GM12878 (cell line): ENCODE measurements around the gene FGFRL1. TPM values are rescaled to one million over a fixed set of nuclear protein-coding genes. Genes with fewer than 3 reads are reported as not detected.

Experiments used
- ATAC-seq: fragments of 200-7000 bp; cut with Tn5 transposase; 3 replicates; pipeline ENCODE4 v1.9.1; 2020; ENCODE audit warnings: mild to moderate bottlenecking, moderate library complexity
- BruUV-seq: library from RNA; stranded (reverse); fragments of 400-500 nt; replicated peaks from 2 replicates; lab custom pipeline; 2021; lab: Mats Ljungman, UMichigan
- CTCF ChIA-PET: fragments of 300-600 bp; sonication (Branson Sonifier 250); formaldehyde crosslinking; extraction: SDS; loops from one replicate; lab custom pipeline; 2021; ENCODE audit warnings: inconsistent platforms; lab: Yijun Ruan, JAX
- POLR2A ChIA-PET: fragments of 350-600 bp; formaldehyde crosslinking; extraction: SDS; loops from one replicate; lab custom pipeline; 2021; ENCODE audit warnings: inconsistent platforms; lab: Charles Lee
- RAD21 ChIA-PET: fragments of 300-600 bp; sonication (Branson Sonifier 250); formaldehyde crosslinking; loops from one replicate; lab custom pipeline; 2023; ENCODE audit warnings: antibody characterized with exemption; ENCODE audit not compliant: unreplicated experiment; lab: Charles Lee
- SMC1A ChIA-PET: fragments of 300-600 bp; sonication (Branson Sonifier 250); formaldehyde crosslinking; loops from one replicate; lab custom pipeline; 2023; ENCODE audit not compliant: unreplicated experiment, uncharacterized antibody; lab: Charles Lee
- DNase-seq: peaks from one replicate; pipeline ENCODE4 v3.0.0-alpha.2; 2011; ENCODE audit warnings: low read depth, low spot score
- FAIRE-seq: peaks from 3 replicates; lab custom pipeline; 2011; peaks lifted over from hg19 to GRCh38; lab: Jason Lieb, UNC
- H2AFZ ChIP-seq: 2 replicates; pipeline ENCODE4 v1.6.0; 2011; ENCODE audit warnings: low read depth, low read length, control low read depth; ENCODE audit not compliant: control insufficient read depth
- H3K27ac ChIP-seq: 2 replicates; pipeline ENCODE4 v1.5.1; 2011; ENCODE audit warnings: control low read depth; ENCODE audit not compliant: control insufficient read depth, insufficient read depth
- H3K27me3 ChIP-seq, 2 experiments: replicated peaks in 1 of 2; 2 replicates each; pipeline versions ENCODE4 v1.6.0 to v1.6.1; 2011; ENCODE audit warnings: low read length in 1 of 2; ENCODE audit not compliant: control insufficient read depth in 2 of 2, insufficient read depth in 2 of 2
- H3K36me3 ChIP-seq, 2 experiments: 2 replicates each; pipeline ENCODE4 v1.5.1; 2011; ENCODE audit warnings: low read length in 1 of 2; ENCODE audit not compliant: control insufficient read depth in 2 of 2, insufficient read depth in 2 of 2
- H3K4me1 ChIP-seq: 2 replicates; pipeline ENCODE4 v1.6.1; 2011; ENCODE audit warnings: mild to moderate bottlenecking, low read length, moderate library complexity, mixed read lengths; ENCODE audit not compliant: control insufficient read depth, insufficient read depth
- H3K4me2 ChIP-seq: 2 replicates; pipeline ENCODE4 v1.6.0; 2011; ENCODE audit warnings: control low read depth; ENCODE audit not compliant: control insufficient read depth, insufficient read depth
- H3K4me3 ChIP-seq: fragments of 200-600 bp; sonication (generic); 2 replicates; pipeline ENCODE4 v1.5.1; 2016
- H3K79me2 ChIP-seq: 2 replicates; pipeline ENCODE4 v1.6.0; 2011; ENCODE audit warnings: low read length; ENCODE audit not compliant: control insufficient read depth, insufficient read depth
- H3K9ac ChIP-seq: 2 replicates; pipeline ENCODE4 v1.8.0; 2011; ENCODE audit warnings: low read length, control low read depth, mixed read lengths; ENCODE audit not compliant: control insufficient read depth, insufficient read depth
- H3K9me3 ChIP-seq: replicated peaks from 3 replicates; pipeline ENCODE4 v1.5.1; 2011; ENCODE audit warnings: mild to moderate bottlenecking, low read length; ENCODE audit not compliant: control insufficient read depth, insufficient read depth
- H4K20me1 ChIP-seq: 2 replicates; pipeline ENCODE4 v1.6.0; 2011; ENCODE audit not compliant: control insufficient read depth, insufficient read depth
- BRCA1 ChIP-seq: IDR thresholded peaks from 2 replicates; pipeline ENCODE4 v1.6.1; 2011; ENCODE audit warnings: low read depth, low read length, improper control_type of control experiment
- HCFC1 ChIP-seq: fragments of 150-350 bp; IDR thresholded peaks from 2 replicates; pipeline ENCODE4 v1.6.1; 2014; ENCODE audit warnings: low read length
- HSF1 ChIP-seq: fragments of 150-350 bp; IDR thresholded peaks from 2 replicates; pipeline ENCODE4 v1.6.1; 2014; ENCODE audit warnings: mild to moderate bottlenecking, low read depth, low read length
- MXI1 ChIP-seq: fragments of 150-350 bp; IDR thresholded peaks from 2 replicates; pipeline ENCODE4 v1.6.1; 2011; ENCODE audit warnings: low read depth, mild to moderate bottlenecking, inconsistent platforms, low read length, improper control_type of control experiment
- NR2C2 ChIP-seq: IDR thresholded peaks from 2 replicates; pipeline ENCODE4 v1.6.1; 2011; ENCODE audit warnings: borderline replicate concordance, low read depth; ENCODE audit not compliant: control insufficient read depth, insufficient read length
- PAX8 ChIP-seq: fragments of 450-650 bp; IDR thresholded peaks from 2 replicates; pipeline ENCODE4 v1.6.1; 2017; ENCODE audit warnings: mild to moderate bottlenecking, moderate library complexity
- SMAD1 ChIP-seq: fragments of 450-650 bp; IDR thresholded peaks from 2 replicates; pipeline ENCODE4 v1.6.1; 2018; ENCODE audit warnings: mild to moderate bottlenecking, low read depth; ENCODE audit not compliant: partially characterized antibody
- TCF7 ChIP-seq: IDR thresholded peaks from 2 replicates; pipeline ENCODE4 v1.6.1; 2014; ENCODE audit warnings: antibody characterized with exemption, borderline replicate concordance
- WRNIP1 ChIP-seq: IDR thresholded peaks from 2 replicates; pipeline ENCODE4 v1.6.1; 2011; ENCODE audit warnings: low read depth, low read length, improper control_type of control experiment, borderline replicate concordance
- ZZZ3 ChIP-seq: IDR thresholded peaks from 2 replicates; pipeline ENCODE4 v1.6.1; 2011; ENCODE audit warnings: low read depth; ENCODE audit not compliant: control insufficient read depth, insufficient read length
- WGBS: methylation state at CpG from one replicate; pipeline ENCODE4 v1.1.6; 2016; ENCODE audit warnings: low lambda C conversion rate; ENCODE audit not compliant: insufficient replicate concordance, insufficient coverage; ENCODE audit errors: missing lambda C conversion rate; 5-methylcytosine and 5-hydroxymethylcytosine counted together
- in situ Hi-C: fragments of 300-500 bp; cut with MboI; formaldehyde crosslinking; loops from 9 replicates; pipeline ENCODE4 v1.14.3; 2018; ENCODE audit warnings: mixed read lengths
- intact Hi-C: fragments of 100-400 bp; cut with micrococcal nuclease; formaldehyde crosslinking; loops from one replicate; pipeline ENCODE4 v1.14.2; 2022; ENCODE audit not compliant: unreplicated experiment
- polyA plus RNA-seq, 11 experiments: library from polyadenylated mRNA; depleted of rRNA in 4 of 11; unstranded in 6 of 11; stranded (reverse) in 5 of 11; fragments of >200 nt; fragmentation: Nextera tagmentation in 4 of 11; fragmentation: Illumina TruSeq in 1 of 11; extraction: Ambion mirVana in 4 of 11; extraction: Trizol in 1 of 11; gene quantifications; 1 replicate in 1 of 11; 2 replicates in 10 of 11; pipeline versions ENCODE4 v1.2.1 to v1.2.3, GENCODE V29; 2011 to 2016; ENCODE audit warnings: inconsistent platforms in 2 of 11, missing spikeins in 2 of 11, low read depth in 1 of 11
- total RNA-seq, 4 experiments: library from RNA; depleted of rRNA in 3 of 4; stranded (reverse); fragments of >200 nt in 3 of 4; fragmentation: Illumina TruSeq in 1 of 4; extraction: Trizol in 1 of 4; gene quantifications; 2 replicates each; pipeline versions ENCODE4 v1.2.1 to v1.2.3, GENCODE V29; 2013 to 2021
- TF ChIP-seq, protein P1 (sequence below): fragments of 450-650 bp; conservative IDR thresholded peaks from 2 replicates; pipeline ENCODE4 v1.6.1; 2017; ENCODE audit warnings: mild to moderate bottlenecking, moderate library complexity
- TF ChIP-seq, protein P2 (sequence below): IDR thresholded peaks from 2 replicates; pipeline ENCODE4 v1.6.1; 2011; ENCODE audit warnings: borderline replicate concordance, low read depth, mild to moderate bottlenecking, moderate library complexity, mixed read lengths, low read length; ENCODE audit not compliant: insufficient read depth; ENCODE audit errors: extremely low read length
- TF ChIP-seq, protein P3 (sequence below): IDR thresholded peaks from 2 replicates; pipeline ENCODE4 v1.6.1; 2012; ENCODE audit warnings: low read length, inconsistent platforms
- TF ChIP-seq, protein P4 (sequence below): IDR thresholded peaks from 2 replicates; pipeline ENCODE4 v1.6.1; 2012; ENCODE audit warnings: mild to moderate bottlenecking, low read depth, low read length

FGFRL1 gene
- total and polyA plus RNA-seq, 10 of the 15 experiments (the other 5 are each of a cell fraction or from before 2014, with no cell fraction given) = 0.02 to 1.5 (median 0.29) TPM; not detected in 2

DNA sequence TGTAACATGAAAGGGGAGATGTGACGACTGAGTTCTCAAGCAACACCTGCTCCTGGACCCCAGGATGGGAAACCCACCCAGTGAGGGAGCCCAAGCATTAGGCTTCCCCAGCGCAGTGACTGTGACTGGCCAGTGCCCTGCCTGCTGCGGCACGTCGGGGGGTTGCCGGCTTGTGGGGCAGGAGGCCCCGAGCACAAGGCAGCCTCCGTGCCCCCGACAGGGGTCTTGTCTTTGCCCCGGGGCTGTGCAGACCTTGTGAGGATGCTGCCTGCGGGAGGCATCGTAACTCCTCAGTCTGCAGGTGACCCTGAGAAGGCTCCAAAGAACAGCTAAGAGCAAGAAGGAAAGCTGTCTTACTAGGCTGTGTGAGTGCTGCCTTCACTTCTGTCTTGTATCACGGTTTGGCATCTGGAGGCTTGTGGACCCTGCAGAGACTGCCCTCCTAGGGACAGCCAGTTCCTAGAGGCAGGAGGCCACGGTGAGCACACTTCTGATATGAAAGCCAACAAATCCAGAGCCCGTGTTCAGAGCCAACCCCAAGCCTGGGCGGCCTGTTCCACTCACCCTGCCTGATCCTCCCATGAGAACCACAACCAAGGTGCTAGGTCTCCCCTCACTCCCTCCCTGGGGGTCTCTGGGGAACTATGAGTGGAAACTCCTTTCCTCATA lies 47.7 kb downstream of the FGFRL1 start:
- Histone ChIP-seq H3K79me2 (no peaks in the 10 kb centered on the region), H3K9me3 (no peaks in the 10 kb centered on the region), H3K36me3 (no peaks in the 10 kb centered on the region), H4K20me1 (no peaks in the 10 kb centered on the region), H3K4me3 (no peak overlapping the region), H3K4me1 (no peaks in the 10 kb centered on the region), H3K4me2 (no peak overlapping the region), H2AFZ (no peak overlapping the region), H3K27me3 (peaks cover 0 to 2% of the 10 kb centered on the region in 2 experiments; a peak in 2 of 4 replicates), H3K9ac (no peak overlapping the region), H3K27ac (no peak overlapping the region)
- CTCF ChIA-PET = no interaction called here
- BruUV-seq = no TSS peak
- in situ Hi-C loops (no loop called here), intact Hi-C loops (no loop called here)
- RAD21 ChIA-PET = no interaction called here
- SMC1A ChIA-PET = no interaction called here
- ATAC-seq = no peak
- FAIRE-seq = no peak
- no peak for DNase-seq
- whole genome bisulfite sequencing = 39% methylated on average over 16 of the region's 16 CpGs
- POLR2A ChIA-PET = no interaction called here
- TF ChIP-seq HCFC1 = no peak
- TF ChIP-seq, protein P1, sequence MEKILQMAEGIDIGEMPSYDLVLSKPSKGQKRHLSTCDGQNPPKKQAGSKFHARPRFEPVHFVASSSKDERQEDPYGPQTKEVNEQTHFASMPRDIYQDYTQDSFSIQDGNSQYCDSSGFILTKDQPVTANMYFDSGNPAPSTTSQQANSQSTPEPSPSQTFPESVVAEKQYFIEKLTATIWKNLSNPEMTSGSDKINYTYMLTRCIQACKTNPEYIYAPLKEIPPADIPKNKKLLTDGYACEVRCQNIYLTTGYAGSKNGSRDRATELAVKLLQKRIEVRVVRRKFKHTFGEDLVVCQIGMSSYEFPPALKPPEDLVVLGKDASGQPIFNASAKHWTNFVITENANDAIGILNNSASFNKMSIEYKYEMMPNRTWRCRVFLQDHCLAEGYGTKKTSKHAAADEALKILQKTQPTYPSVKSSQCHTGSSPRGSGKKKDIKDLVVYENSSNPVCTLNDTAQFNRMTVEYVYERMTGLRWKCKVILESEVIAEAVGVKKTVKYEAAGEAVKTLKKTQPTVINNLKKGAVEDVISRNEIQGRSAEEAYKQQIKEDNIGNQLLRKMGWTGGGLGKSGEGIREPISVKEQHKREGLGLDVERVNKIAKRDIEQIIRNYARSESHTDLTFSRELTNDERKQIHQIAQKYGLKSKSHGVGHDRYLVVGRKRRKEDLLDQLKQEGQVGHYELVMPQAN = no peak
- TF ChIP-seq NR2C2 = no peak
- TF ChIP-seq BRCA1 = no peak
- TF ChIP-seq, protein P2, sequence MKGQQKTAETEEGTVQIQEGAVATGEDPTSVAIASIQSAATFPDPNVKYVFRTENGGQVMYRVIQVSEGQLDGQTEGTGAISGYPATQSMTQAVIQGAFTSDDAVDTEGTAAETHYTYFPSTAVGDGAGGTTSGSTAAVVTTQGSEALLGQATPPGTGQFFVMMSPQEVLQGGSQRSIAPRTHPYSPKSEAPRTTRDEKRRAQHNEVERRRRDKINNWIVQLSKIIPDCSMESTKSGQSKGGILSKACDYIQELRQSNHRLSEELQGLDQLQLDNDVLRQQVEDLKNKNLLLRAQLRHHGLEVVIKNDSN = no peak
- no peak for TF ChIP-seq TCF7
- TF ChIP-seq ZZZ3 = no peak
- TF ChIP-seq, protein P3, sequence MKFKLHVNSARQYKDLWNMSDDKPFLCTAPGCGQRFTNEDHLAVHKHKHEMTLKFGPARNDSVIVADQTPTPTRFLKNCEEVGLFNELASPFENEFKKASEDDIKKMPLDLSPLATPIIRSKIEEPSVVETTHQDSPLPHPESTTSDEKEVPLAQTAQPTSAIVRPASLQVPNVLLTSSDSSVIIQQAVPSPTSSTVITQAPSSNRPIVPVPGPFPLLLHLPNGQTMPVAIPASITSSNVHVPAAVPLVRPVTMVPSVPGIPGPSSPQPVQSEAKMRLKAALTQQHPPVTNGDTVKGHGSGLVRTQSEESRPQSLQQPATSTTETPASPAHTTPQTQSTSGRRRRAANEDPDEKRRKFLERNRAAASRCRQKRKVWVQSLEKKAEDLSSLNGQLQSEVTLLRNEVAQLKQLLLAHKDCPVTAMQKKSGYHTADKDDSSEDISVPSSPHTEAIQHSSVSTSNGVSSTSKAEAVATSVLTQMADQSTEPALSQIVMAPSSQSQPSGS = no peak
- TF ChIP-seq MXI1 = no peak
- no peak for TF ChIP-seq PAX8
- TF ChIP-seq SMAD1 = no peak
- no peak for TF ChIP-seq WRNIP1
- no peak for TF ChIP-seq HSF1
- TF ChIP-seq, protein P4, sequence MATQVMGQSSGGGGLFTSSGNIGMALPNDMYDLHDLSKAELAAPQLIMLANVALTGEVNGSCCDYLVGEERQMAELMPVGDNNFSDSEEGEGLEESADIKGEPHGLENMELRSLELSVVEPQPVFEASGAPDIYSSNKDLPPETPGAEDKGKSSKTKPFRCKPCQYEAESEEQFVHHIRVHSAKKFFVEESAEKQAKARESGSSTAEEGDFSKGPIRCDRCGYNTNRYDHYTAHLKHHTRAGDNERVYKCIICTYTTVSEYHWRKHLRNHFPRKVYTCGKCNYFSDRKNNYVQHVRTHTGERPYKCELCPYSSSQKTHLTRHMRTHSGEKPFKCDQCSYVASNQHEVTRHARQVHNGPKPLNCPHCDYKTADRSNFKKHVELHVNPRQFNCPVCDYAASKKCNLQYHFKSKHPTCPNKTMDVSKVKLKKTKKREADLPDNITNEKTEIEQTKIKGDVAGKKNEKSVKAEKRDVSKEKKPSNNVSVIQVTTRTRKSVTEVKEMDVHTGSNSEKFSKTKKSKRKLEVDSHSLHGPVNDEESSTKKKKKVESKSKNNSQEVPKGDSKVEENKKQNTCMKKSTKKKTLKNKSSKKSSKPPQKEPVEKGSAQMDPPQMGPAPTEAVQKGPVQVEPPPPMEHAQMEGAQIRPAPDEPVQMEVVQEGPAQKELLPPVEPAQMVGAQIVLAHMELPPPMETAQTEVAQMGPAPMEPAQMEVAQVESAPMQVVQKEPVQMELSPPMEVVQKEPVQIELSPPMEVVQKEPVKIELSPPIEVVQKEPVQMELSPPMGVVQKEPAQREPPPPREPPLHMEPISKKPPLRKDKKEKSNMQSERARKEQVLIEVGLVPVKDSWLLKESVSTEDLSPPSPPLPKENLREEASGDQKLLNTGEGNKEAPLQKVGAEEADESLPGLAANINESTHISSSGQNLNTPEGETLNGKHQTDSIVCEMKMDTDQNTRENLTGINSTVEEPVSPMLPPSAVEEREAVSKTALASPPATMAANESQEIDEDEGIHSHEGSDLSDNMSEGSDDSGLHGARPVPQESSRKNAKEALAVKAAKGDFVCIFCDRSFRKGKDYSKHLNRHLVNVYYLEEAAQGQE = no peak
